Peyer's patch (tissue), 4 donors: ENCODE measurements around the gene RARB. TPM values are rescaled to one million over a fixed set of nuclear protein-coding genes. Genes with fewer than 3 reads are reported as not detected.

Experiments
- DNase-seq, 3 donors: peaks; one replicate each; pipeline ENCODE4 v3.0.0-alpha.2; 2017 to 2019
- H3K27ac ChIP-seq, 4 donors: fragments of 200-600 bp; sonication (generic); one replicate each; pipeline ENCODE4 v1.5.1; 2016 to 2019
- H3K27me3 ChIP-seq, 2 donors: fragments of 200-600 bp; sonication (generic); one replicate each; pipeline ENCODE4 v1.5.1; 2019
- H3K36me3 ChIP-seq, 3 donors: fragments of 200-600 bp; sonication (generic); one replicate each; pipeline ENCODE4 v1.5.1; 2016 to 2019
- H3K4me1 ChIP-seq, 4 donors: fragments of 200-600 bp; sonication (generic); one replicate each; pipeline ENCODE4 v1.5.1; 2016 to 2019
- H3K4me3 ChIP-seq, 4 donors: fragments of 200-600 bp; sonication (generic); 1 replicate in 3 of 4; 2 replicates in 1 of 4; pipeline ENCODE4 v1.5.1; 2016 to 2019; ENCODE audit warnings: mild to moderate bottlenecking in 1 of 4
- H3K9me3 ChIP-seq, 4 donors: fragments of 200-600 bp; sonication (generic); one replicate each; pipeline ENCODE4 v1.5.1; 2016 to 2019; ENCODE audit warnings: mild to moderate bottlenecking in 1 of 4
- CTCF ChIP-seq, 6 experiments: fragments of 450-650 bp in 4 of 6; fragments of 200-600 bp in 2 of 6; sonication (generic) in 1 of 6; IDR thresholded peaks; one replicate each; pipeline ENCODE4 v1.5.1; 2017 to 2019; ENCODE audit warnings: antibody characterized with exemption in 6 of 6, mild to moderate bottlenecking in 3 of 6, moderate library complexity in 1 of 6
- POLR2A ChIP-seq, 2 donors: fragments of 450-650 bp; IDR thresholded peaks; one replicate each; pipeline ENCODE4 v1.5.1; 2017; ENCODE audit warnings: antibody characterized with exemption in 2 of 2, mild to moderate bottlenecking in 2 of 2, moderate library complexity in 2 of 2
- total RNA-seq, 4 donors: library from RNA; depleted of rRNA; stranded (reverse); fragments of >200 nt; gene quantifications; one replicate each; pipeline ENCODE4 v1.1.0, GENCODE V29; 2016

Gene RARB
- total RNA-seq, 4 donors from 2014 or later: 0.53 to 4.1 (median 2.9) TPM

DNA sequence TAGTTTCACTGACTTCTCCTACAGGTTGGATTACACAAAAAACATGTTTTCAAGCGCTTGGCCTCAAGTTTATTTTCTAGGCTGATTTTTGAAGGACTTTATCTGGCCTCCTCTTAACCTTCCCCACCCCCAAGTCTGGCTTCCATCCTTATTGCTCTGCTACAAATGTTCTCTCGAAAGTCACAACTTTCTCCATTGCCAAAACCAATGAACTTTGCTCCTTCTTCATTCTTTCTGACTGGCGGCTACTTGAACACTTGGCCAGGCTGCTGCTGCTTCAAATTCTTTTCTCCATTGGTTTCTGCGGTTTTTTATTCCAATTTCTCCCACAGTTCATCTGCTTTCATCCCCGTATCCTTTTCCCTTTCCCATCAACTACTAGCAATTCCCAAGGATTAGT is 130.1 kb downstream of the RARB start:
- Histone ChIP-seq H3K27me3 (no peaks in the 10 kb centered on the region), H3K27ac (no peak overlapping the region), H3K9me3 (no peaks in the 10 kb centered on the region), H3K4me3 (no peak overlapping the region), H3K4me1 (no peaks in the 10 kb centered on the region), H3K36me3 (no peaks in the 10 kb centered on the region)
- TF ChIP-seq POLR2A (IDR thresholded peaks at IDR 0.05) (no peak), CTCF (IDR thresholded peaks at IDR 0.05) (no peak)
- DNase-seq: no peak

- Histone ChIP-seq H3K27me3 (no peaks in the 10 kb centered on the region), H3K9me3 (no peaks in the 10 kb centered on the region), H3K27ac (no peak overlapping the region), H3K4me3 (no peak overlapping the region), H3K4me1 (no peaks in the 10 kb centered on the region), H3K36me3 (no peaks in the 10 kb centered on the region)
- no peak for DNase-seq
- TF ChIP-seq POLR2A (IDR thresholded peaks at IDR 0.05): no peak
- no peak for TF ChIP-seq CTCF (IDR thresholded peaks at IDR 0.05)
Observed at GRCh38 chr3:25558796-25559195, 130.7 kb downstream of the RARB start.

- H3K4me1 ChIP-seq: no peaks in the 10 kb centered on the region
- no peak for TF ChIP-seq CTCF (IDR thresholded peaks at IDR 0.05)
- DNase-seq: no peak
- H3K9me3 ChIP-seq: no peaks in the 10 kb centered on the region
- no peak overlapping the region for H3K4me3 ChIP-seq
- no peaks in the 10 kb centered on the region for H3K36me3 ChIP-seq
- no peak overlapping the region for H3K27ac ChIP-seq
- no peaks in the 10 kb centered on the region for H3K27me3 ChIP-seq
Observed at GRCh38 chr3:25563601-25564000, 135.5 kb downstream of the RARB start.

DNA sequence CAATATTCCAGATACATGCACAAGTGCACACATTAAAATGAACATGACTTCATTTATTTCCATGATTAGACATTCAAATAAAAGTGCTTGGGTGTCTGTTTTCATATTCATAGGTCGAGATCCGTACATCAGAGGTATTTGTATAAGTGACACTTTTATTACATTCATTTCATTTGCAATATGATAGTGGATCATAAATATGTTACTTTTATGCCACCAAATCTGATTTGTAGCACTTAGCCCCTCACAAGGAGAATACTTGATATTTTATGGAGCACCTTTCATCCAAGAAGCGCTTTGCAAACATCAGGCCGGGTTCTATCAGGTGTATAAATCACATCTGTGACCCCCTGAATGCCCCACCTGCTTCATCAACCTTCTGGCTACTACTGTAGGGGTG is 136.0 kb downstream of the RARB start:
- TF ChIP-seq POLR2A (IDR thresholded peaks at IDR 0.05): no peak
- no peak for TF ChIP-seq CTCF (IDR thresholded peaks at IDR 0.05)
- H3K36me3 ChIP-seq: no peaks in the 10 kb centered on the region
- H3K27ac ChIP-seq: no peak overlapping the region
- no peak overlapping the region for H3K4me3 ChIP-seq
- no peak for DNase-seq
- no peaks in the 10 kb centered on the region for H3K9me3 ChIP-seq
- no peaks in the 10 kb centered on the region for H3K4me1 ChIP-seq
- H3K27me3 ChIP-seq: no peaks in the 10 kb centered on the region

- no peak for DNase-seq
- Histone ChIP-seq H3K9me3 (no peaks in the 10 kb centered on the region), H3K36me3 (no peaks in the 10 kb centered on the region), H3K27me3 (no peaks in the 10 kb centered on the region), H3K4me3 (no peak overlapping the region), H3K4me1 (no peaks in the 10 kb centered on the region), H3K27ac (no peak overlapping the region)
- no peak for TF ChIP-seq POLR2A (IDR thresholded peaks at IDR 0.05)
- no peak for TF ChIP-seq CTCF (IDR thresholded peaks at IDR 0.05)
Observed at GRCh38 chr3:25565807-25566206, 137.7 kb downstream of the RARB start.

- no peak for DNase-seq
- no peak for TF ChIP-seq POLR2A (IDR thresholded peaks at IDR 0.05)
- TF ChIP-seq CTCF (IDR thresholded peaks at IDR 0.05): no peak
- Histone ChIP-seq H3K36me3 (no peaks in the 10 kb centered on the region), H3K9me3 (no peaks in the 10 kb centered on the region), H3K27ac (no peak overlapping the region), H3K4me3 (no peak overlapping the region), H3K4me1 (no peaks in the 10 kb centered on the region), H3K27me3 (no peaks in the 10 kb centered on the region)
Observed at GRCh38 chr3:25566358-25566920, 138.4 kb downstream of the RARB start.
